Measurements from ENCODE around the gene PLEKHN1.

PLEKHN1 gene

GRCh38 chr1:929712-930632, 36.3 kb upstream of the PLEKHN1 start:
- in situ Hi-C loops (cut with MboI; ENCODE audit: low sequenced_read_pairs, unreplicated experiment): no loop called here
- no peak for TF ChIP-seq CTCF (IDR thresholded peaks at IDR 0.05; ENCODE audit: borderline replicate concordance, control extremely low read depth, extremely low read depth, insufficient read depth, missing control alignments)
- DNase-seq (ENCODE audit: low spot score): no peak

- in situ Hi-C loops (cut with MboI; ENCODE audit: low sequenced_read_pairs, unreplicated experiment): no loop called here
- DNase-seq (ENCODE audit: low spot score): no peak
- no peak for TF ChIP-seq CTCF (IDR thresholded peaks at IDR 0.05; ENCODE audit: borderline replicate concordance, control extremely low read depth, extremely low read depth, insufficient read depth, missing control alignments)
Observed at GRCh38 chr1:930633-931138, 35.6 kb upstream of the PLEKHN1 start.

- in situ Hi-C loops (cut with MboI; ENCODE audit: low sequenced_read_pairs, unreplicated experiment): no loop called here
- TF ChIP-seq CTCF (IDR thresholded peaks at IDR 0.05; ENCODE audit: borderline replicate concordance, control extremely low read depth, extremely low read depth, insufficient read depth, missing control alignments): no peak
- DNase-seq (ENCODE audit: low spot score): no peak
Observed at GRCh38 chr1:931380-932172, 34.7 kb upstream of the PLEKHN1 start.

DNA sequence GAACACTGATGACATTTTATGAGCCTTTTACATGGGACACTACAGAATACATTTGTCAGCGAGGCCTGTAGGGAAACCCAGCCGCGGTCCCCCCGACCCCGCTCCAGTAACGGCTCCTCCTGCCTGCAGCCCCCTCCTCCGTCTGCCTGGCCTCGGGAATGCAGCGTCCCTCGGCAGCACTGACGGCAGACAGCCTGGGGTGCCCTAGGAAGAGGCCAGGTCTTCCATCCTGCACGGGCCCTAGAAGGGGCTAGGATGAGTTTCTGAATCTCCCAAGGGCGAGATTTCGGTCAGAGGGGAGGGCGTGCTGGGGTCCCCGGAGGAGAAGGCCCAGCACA, 34.1 kb upstream of the PLEKHN1 start:
- no peak for TF ChIP-seq CTCF (IDR thresholded peaks at IDR 0.05; ENCODE audit: borderline replicate concordance, control extremely low read depth, extremely low read depth, insufficient read depth, missing control alignments)
- in situ Hi-C loops (cut with MboI; ENCODE audit: low sequenced_read_pairs, unreplicated experiment): no loop called here
- no peak for DNase-seq (ENCODE audit: low spot score)

DNA sequence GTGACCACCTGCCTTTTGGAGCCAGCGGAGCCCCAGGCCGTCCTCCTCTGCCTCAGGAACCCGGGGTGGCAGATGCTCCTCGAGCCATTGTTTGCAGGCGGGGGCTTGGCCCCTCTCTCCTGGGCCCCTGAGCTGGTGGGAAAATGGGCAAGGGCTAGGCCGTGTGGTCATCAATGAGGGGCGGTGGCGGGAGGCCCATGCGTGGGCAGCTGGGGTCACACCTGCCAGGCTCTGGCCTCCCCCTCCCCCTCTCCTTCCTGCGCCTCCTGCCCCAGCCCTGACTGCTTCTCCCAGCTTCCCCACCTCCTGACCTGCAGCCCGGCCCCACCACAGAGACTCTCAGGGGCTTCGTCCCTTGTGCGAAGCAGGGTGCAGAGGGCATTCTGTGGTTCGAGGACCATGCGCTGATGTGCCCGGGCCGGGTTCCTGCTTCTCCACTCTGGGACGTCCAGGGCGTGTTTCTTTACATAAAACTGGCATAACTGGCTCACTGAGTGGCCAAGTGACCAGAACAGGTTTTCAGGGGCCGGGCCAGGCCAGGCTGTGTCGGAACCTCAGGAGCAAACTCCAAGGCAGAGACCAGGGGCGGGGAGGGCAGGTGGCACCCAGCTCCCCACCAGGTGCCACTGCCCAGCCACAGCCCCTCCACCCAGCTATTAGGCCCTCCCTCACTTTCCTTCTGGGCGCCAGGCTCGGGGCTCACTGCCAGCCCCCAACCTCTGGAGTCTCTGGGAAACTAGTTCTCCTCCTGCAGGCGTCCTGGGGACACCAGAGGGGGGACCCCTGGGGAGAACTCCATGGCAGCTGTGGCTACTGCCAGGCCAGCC, 33.3 kb upstream of the PLEKHN1 start:
- DNase-seq (ENCODE audit: low spot score): no peak
- in situ Hi-C loops (cut with MboI; ENCODE audit: low sequenced_read_pairs, unreplicated experiment): no loop called here

More for the DNA sequence above, 33.3 kb upstream of the PLEKHN1 start:
- TF ChIP-seq CTCF (IDR thresholded peaks at IDR 0.05; ENCODE audit: borderline replicate concordance, control extremely low read depth, extremely low read depth, insufficient read depth, missing control alignments): no peak
